Measurements from ENCODE around the gene MAZ.

GRCh38 chr16:29810699-29811169 is 4.4 kb downstream of the MAZ start:
- TF ChIP-seq CTCF (IDR thresholded peaks at IDR 0.05; ENCODE audit: insufficient read depth, low read length) (no peak), GABPA (IDR thresholded peaks at IDR 0.05; ENCODE audit: low read depth) (no peak), POLR2AphosphoS5 (IDR thresholded peaks at IDR 0.05; ENCODE audit: low read depth) (no peak), SPI1 (IDR thresholded peaks at IDR 0.05; ENCODE audit: borderline replicate concordance, low read depth) (no peak)
- TF ChIP-seq, protein P1, sequence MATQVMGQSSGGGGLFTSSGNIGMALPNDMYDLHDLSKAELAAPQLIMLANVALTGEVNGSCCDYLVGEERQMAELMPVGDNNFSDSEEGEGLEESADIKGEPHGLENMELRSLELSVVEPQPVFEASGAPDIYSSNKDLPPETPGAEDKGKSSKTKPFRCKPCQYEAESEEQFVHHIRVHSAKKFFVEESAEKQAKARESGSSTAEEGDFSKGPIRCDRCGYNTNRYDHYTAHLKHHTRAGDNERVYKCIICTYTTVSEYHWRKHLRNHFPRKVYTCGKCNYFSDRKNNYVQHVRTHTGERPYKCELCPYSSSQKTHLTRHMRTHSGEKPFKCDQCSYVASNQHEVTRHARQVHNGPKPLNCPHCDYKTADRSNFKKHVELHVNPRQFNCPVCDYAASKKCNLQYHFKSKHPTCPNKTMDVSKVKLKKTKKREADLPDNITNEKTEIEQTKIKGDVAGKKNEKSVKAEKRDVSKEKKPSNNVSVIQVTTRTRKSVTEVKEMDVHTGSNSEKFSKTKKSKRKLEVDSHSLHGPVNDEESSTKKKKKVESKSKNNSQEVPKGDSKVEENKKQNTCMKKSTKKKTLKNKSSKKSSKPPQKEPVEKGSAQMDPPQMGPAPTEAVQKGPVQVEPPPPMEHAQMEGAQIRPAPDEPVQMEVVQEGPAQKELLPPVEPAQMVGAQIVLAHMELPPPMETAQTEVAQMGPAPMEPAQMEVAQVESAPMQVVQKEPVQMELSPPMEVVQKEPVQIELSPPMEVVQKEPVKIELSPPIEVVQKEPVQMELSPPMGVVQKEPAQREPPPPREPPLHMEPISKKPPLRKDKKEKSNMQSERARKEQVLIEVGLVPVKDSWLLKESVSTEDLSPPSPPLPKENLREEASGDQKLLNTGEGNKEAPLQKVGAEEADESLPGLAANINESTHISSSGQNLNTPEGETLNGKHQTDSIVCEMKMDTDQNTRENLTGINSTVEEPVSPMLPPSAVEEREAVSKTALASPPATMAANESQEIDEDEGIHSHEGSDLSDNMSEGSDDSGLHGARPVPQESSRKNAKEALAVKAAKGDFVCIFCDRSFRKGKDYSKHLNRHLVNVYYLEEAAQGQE (IDR thresholded peaks at IDR 0.05; ENCODE audit: insufficient replicate concordance, low read depth): no peak

Data from HL-60 (cell line).